GM20000 (cell line): Measurements from ENCODE around the gene PCNX4.

Experiments
- DNase-seq: peaks from one replicate; pipeline ENCODE4 v3.0.0; 2012; ENCODE audit warnings: low spot score
- TF ChIP-seq, protein P1 (sequence below): IDR thresholded peaks from 2 replicates; pipeline ENCODE4 v1.5.1; 2012; ENCODE audit warnings: mild to moderate bottlenecking, control low read depth; ENCODE audit errors: extremely low read depth, missing control alignments

The PCNX4 gene

GRCh38 chr14:60163693-60164092, 72.0 kb downstream of the PCNX4 start:
- DNase-seq = no peak
- TF ChIP-seq, protein P1, sequence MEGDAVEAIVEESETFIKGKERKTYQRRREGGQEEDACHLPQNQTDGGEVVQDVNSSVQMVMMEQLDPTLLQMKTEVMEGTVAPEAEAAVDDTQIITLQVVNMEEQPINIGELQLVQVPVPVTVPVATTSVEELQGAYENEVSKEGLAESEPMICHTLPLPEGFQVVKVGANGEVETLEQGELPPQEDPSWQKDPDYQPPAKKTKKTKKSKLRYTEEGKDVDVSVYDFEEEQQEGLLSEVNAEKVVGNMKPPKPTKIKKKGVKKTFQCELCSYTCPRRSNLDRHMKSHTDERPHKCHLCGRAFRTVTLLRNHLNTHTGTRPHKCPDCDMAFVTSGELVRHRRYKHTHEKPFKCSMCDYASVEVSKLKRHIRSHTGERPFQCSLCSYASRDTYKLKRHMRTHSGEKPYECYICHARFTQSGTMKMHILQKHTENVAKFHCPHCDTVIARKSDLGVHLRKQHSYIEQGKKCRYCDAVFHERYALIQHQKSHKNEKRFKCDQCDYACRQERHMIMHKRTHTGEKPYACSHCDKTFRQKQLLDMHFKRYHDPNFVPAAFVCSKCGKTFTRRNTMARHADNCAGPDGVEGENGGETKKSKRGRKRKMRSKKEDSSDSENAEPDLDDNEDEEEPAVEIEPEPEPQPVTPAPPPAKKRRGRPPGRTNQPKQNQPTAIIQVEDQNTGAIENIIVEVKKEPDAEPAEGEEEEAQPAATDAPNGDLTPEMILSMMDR = no peak

DNA sequence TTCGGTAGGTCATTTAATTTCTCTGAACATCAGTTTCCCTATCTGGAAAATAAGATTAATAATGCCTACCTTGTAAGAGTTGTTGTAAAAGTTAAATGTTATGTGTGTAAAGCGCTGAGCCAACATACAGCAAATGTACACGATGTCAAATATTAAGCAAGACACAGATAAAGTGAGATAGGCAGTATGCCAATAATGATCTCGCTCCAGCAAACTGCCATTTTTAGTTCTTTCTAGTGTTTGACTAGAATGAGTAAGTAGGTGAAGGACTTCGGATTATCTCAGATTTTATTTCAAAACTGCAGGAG, 72.6 kb downstream of the PCNX4 start:
- no peak for DNase-seq
- TF ChIP-seq, protein P1 = no peak

GRCh38 chr14:60164712-60165546, 73.2 kb downstream of the PCNX4 start, which contains the start of gene DHRS7:
TSS of gene DHRS7 (minus strand) at chr14:60165398. CDS start at chr14:60165309, 89 bp downstream.
- TF ChIP-seq, protein P1 = peak; percentile 20
- peak; percentile 88 for DNase-seq

DNA sequence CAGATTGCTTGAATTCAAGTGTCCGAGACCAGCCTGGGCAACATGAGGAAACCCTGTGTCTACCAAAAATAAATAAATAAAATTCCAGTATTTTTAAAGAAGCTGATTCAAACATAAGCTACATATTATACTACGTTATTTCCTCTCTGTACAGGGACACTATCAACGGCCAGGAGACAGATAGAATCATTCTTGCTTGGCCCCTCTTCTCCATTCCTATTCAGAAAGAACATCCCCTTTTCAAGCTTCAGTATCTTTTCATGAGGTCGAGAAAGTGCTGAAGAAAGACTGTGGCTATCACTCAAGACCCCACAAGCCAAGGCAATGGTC, 73.8 kb downstream of the PCNX4 start:
- no peak for DNase-seq
- TF ChIP-seq, protein P1 = no peak

GRCh38 chr14:60166142-60166541, 74.4 kb downstream of the PCNX4 start:
- DNase-seq = no peak

DNA sequence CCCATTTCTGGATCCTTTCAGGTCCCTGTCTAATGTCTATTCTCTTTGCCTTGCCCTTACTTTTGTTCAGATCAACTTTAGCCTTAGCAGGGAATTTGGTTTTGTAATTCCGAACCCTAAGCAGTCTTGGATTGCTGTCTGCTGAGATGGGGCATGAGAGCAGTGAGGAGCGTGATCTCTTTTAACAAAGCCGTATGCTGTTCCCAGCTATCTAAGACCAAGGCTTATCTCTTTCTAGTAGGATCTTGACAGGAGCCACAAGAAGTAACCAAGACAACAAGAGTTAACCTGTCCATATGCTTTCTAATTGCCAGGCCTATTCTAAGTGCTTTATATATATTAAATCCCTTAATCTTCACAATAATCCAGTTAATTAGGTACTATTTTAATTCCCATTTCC, 78.0 kb downstream of the PCNX4 start:
- DNase-seq = no peak
- TF ChIP-seq, protein P1 = no peak

More at GRCh38 chr14:60166142-60166541, 74.4 kb downstream of the PCNX4 start:
- TF ChIP-seq, protein P1 = no peak

GRCh38 chr14:60170948-60171347, 79.2 kb downstream of the PCNX4 start:
- TF ChIP-seq, protein P1 = no peak
- DNase-seq = no peak
